ENCODE data around the gene PTBP3. TPM values are rescaled to one million over a fixed set of nuclear protein-coding genes. Genes with fewer than 3 reads are reported as not detected.
"Not testable (repeated sequence)": the region's sequence is repeated elsewhere in the genome, so short reads cannot be mapped to it uniquely, and the experiment has no call there.

The PTBP3 gene
- total RNA-seq, 1 experiment from 2014 or later: 16.3 TPM

- Histone ChIP-seq H3K27me3 (no peaks in the 10 kb centered on the region), H3K4me3 (no peak overlapping the region), H3K9me3 (no peaks in the 10 kb centered on the region), H3K36me3 (no peaks in the 10 kb centered on the region)
- no peak for DNase-seq
Measured at GRCh38 chr9:112308588-112308987, 24.8 kb downstream of the PTBP3 start.

DNA sequence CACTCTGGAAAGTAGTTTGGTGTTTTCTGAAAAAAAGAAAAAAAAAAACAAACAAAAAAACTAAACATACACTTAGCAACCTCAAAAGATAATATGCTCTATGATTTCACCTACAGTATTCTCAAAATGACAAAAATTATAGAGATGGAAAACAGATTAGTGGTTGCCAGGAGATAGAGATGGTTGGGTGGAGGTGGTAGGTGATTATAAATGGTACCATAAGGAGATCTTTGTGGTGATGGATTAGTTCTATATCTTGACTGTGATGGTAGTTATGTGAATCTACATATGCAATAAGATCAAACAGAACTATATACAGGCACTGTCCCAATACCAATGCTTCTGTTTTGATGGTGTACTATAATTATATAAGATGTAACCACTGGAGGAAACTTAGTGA lies 32.0 kb downstream of the PTBP3 start:
- Histone ChIP-seq H3K4me3 (no peak overlapping the region), H3K9me3 (no peaks in the 10 kb centered on the region), H3K27me3 (no peaks in the 10 kb centered on the region), H3K36me3 (no peaks in the 10 kb centered on the region)
- no peak for DNase-seq

- DNase-seq: no peak
- H3K9me3 ChIP-seq: no peaks in the 10 kb centered on the region
- H3K4me3 ChIP-seq: no peak overlapping the region
- no peaks in the 10 kb centered on the region for H3K36me3 ChIP-seq
- H3K27me3 ChIP-seq: no peaks in the 10 kb centered on the region
Measured at GRCh38 chr9:112299514-112299913, 33.9 kb downstream of the PTBP3 start.

- H3K36me3 ChIP-seq: peaks cover 17% of the 10 kb centered on the region
- no peak overlapping the region for H3K4me3 ChIP-seq
- no peak for DNase-seq
- no peaks in the 10 kb centered on the region for H3K27me3 ChIP-seq
- no peaks in the 10 kb centered on the region for H3K9me3 ChIP-seq
Measured at GRCh38 chr9:112296929-112297328, 36.5 kb downstream of the PTBP3 start.

DNA sequence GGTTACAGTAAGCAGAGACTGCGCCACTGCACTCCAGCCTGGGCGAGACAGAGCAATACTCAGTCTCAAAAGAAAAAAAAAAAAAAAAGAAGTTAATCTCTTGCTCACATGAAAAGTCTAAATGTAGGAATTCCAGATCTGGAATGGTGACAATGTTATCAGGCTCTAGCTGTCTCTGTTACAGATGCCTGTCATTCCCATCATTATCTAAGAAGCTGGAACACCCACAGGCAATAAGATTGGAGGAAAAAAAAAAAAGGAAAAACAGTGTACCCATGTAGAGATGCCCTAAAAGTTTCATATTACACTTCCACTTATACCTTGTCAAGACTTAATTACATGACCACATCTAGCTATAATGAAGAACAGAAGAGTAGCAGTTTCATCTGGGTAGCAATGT lies 38.2 kb downstream of the PTBP3 start:
- DNase-seq: no peak
- no peaks in the 10 kb centered on the region for H3K9me3 ChIP-seq
- H3K4me3 ChIP-seq: no peak overlapping the region
- no peaks in the 10 kb centered on the region for H3K27me3 ChIP-seq
- peaks cover 22% of the 10 kb centered on the region for H3K36me3 ChIP-seq

- Histone ChIP-seq H3K27me3 (no peaks in the 10 kb centered on the region), H3K9me3 (peaks cover 18% of the 10 kb centered on the region), H3K36me3 (peaks cover 59% of the 10 kb centered on the region), H3K4me3 (no peak overlapping the region)
- DNase-seq: no peak
Measured at GRCh38 chr9:112288029-112288428, 45.4 kb downstream of the PTBP3 start.

DNA sequence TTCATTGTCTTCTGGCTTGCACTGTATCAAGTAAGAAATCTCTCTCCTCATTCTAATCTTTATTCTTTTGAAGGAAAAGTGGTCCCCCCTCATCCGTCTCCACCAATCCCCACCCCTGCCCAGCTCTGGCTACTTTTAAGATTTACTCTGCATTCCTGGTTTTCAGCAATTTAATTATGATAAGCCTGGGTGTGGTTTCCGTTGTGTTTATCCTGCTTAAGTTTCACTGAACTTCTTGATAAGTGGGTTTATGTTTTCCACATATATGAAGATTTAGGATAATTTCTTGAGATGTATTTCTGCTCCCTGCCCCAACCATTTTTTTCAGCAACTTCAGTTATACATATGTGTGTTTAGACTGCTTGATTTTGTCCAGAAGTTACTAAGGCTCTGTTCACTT lies 46.5 kb downstream of the PTBP3 start:
- H3K9me3 ChIP-seq: peaks cover 18% of the 10 kb centered on the region
- H3K4me3 ChIP-seq: no peak overlapping the region
- peaks cover 55% of the 10 kb centered on the region for H3K36me3 ChIP-seq
- no peak for DNase-seq
- H3K27me3 ChIP-seq: no peaks in the 10 kb centered on the region

DNA sequence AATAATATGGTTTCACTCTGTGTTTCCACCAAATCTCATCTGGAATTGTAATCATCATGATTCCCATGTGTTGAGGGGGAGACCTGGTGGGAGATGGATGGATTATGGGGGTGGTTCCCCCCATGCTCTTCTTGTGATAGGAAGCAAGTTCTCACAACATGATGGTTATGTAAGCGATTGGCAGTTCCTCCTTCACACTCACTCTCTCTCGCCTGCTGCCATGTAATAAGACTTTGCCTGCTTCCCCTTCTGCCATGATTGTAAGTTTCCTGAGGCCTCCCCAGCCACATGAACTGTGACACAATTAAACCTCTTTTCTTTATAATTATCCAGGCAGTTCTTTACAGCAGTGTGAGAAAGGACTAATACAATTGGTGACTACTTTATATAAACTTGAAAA lies 48.4 kb downstream of the PTBP3 start:
- H3K27me3 ChIP-seq: no peaks in the 10 kb centered on the region
- peaks cover 18% of the 10 kb centered on the region for H3K9me3 ChIP-seq
- H3K36me3 ChIP-seq: peaks cover 51% of the 10 kb centered on the region
- no peak overlapping the region for H3K4me3 ChIP-seq
- no peak for DNase-seq

- no peak for DNase-seq
- Histone ChIP-seq H3K9me3 (peaks cover 18% of the 10 kb centered on the region), H3K27me3 (no peaks in the 10 kb centered on the region), H3K4me3 (no peak overlapping the region), H3K36me3 (peaks cover 43% of the 10 kb centered on the region)
Measured at GRCh38 chr9:112283582-112284253, 49.7 kb downstream of the PTBP3 start.

DNA sequence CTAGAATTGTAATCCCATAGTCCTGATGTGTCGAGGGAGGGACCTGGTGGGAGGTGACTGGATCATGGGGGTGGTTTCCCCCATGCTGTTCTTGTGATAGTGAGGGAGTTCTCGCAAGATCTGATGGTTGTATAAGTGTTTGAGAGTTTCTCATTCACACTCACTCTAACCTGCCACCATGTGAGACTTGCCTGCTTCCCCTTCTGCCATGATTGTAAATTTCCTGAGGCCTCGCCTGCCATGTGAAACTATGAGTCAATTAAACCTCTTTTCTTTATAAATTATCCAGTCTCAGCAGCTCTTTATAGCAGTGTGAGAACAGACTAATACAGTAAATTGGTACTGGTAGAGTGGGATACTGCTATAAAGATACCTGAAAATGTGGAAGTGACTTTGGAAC lies 50.6 kb downstream of the PTBP3 start:
- not testable (repeated sequence) for H3K27me3 ChIP-seq, DNase-seq, H3K4me3 ChIP-seq
- peaks cover 35% of the 10 kb centered on the region for H3K36me3 ChIP-seq
- peaks cover 18% of the 10 kb centered on the region for H3K9me3 ChIP-seq

GRCh38 chr9:112280904-112281303 lies 52.5 kb downstream of the PTBP3 start:
- DNase-seq: no peak
- Histone ChIP-seq H3K36me3 (peaks cover 30% of the 10 kb centered on the region), H3K27me3 (no peaks in the 10 kb centered on the region), H3K4me3 (no peak overlapping the region), H3K9me3 (peaks cover 18% of the 10 kb centered on the region)

- DNase-seq: no peak
- Histone ChIP-seq H3K9me3 (peaks cover 11% of the 10 kb centered on the region), H3K36me3 (peaks cover 16% of the 10 kb centered on the region), H3K27me3 (no peaks in the 10 kb centered on the region), H3K4me3 (no peak overlapping the region)
Measured at GRCh38 chr9:112279501-112279900, 53.9 kb downstream of the PTBP3 start.

- H3K4me3 ChIP-seq: no peak overlapping the region
- no peaks in the 10 kb centered on the region for H3K9me3 ChIP-seq
- DNase-seq: no peak
- no peaks in the 10 kb centered on the region for H3K27me3 ChIP-seq
- peaks cover 3% of the 10 kb centered on the region; the same call in 1 of the 2 replicates for H3K36me3 ChIP-seq
Measured at GRCh38 chr9:112278152-112278551, 55.3 kb downstream of the PTBP3 start.

DNA sequence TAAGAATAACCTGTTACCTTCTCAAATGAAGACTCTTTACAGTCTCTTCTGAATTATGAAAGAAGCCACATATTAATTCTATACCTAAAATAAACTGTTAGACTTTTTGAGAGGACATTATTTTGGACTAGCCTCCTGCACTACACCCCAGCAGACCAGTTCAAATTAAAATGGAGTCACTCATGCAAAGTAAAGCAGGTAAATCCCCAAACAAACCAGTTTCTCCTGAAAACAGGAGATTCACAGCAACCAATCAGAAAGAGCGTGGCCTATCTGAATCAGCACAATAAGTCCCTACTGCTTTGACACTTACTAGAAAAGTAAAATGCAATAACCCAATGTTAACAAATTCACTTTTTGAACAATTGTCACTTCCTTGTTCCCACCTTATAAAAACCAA lies 58.8 kb downstream of the PTBP3 start:
- Histone ChIP-seq H3K36me3 (no peaks in the 10 kb centered on the region), H3K9me3 (no peaks in the 10 kb centered on the region), H3K27me3 (no peaks in the 10 kb centered on the region), H3K4me3 (no peak overlapping the region)
- DNase-seq: no peak

DNA sequence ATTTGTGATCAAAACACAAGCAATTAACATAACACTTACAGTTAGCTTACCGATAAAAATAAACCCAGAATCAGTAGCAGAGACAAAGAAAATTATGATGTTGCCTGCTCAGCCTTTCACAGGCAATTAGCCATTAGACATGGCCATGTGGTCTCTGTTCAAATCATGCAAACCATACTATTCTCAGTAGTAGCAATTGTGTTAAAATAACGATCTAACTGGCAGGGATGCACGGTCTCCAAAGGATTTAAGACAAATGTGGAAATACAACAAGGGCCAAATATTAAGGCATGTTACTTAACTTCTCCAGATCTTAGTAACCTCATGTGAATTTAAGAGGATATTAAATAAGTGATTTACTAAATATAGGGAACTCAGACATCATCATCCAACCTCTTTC lies 59.5 kb downstream of the PTBP3 start:
- H3K36me3 ChIP-seq: no peaks in the 10 kb centered on the region
- no peak overlapping the region for H3K4me3 ChIP-seq
- no peaks in the 10 kb centered on the region for H3K27me3 ChIP-seq
- DNase-seq: no peak
- H3K9me3 ChIP-seq: no peaks in the 10 kb centered on the region

GRCh38 chr9:112271466-112272098 lies 61.8 kb downstream of the PTBP3 start:
- Histone ChIP-seq H3K27me3 (no peaks in the 10 kb centered on the region), H3K36me3 (no peaks in the 10 kb centered on the region; the same call in none of the 2 replicates), H3K4me3 (no peak overlapping the region), H3K9me3 (no peaks in the 10 kb centered on the region)
- no peak for DNase-seq

DNA sequence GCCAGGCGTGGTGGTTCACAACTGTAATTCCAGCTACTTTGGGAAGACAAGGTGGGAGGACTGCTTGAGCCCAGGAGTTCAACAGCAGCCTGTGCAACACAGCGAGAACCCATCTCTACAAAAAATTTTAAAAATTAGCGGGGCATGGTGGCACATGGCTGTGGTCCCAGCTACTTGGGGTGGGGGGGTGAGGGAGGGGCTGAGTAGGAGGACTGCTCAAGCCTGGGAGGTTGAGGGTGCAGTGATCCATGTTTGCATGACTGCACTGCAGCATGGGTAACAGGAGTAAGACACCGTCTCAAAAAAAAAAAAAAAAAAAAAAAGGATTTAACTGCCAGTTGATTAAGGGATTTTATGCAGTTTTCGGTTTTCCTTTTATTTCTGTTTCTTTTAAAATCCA lies 65.0 kb downstream of the PTBP3 start:
- no peaks in the 10 kb centered on the region for H3K9me3 ChIP-seq
- H3K4me3 ChIP-seq: no peak overlapping the region
- H3K27me3 ChIP-seq: no peaks in the 10 kb centered on the region
- no peaks in the 10 kb centered on the region; the same call in none of the 2 replicates for H3K36me3 ChIP-seq
- no peak for DNase-seq

DNA sequence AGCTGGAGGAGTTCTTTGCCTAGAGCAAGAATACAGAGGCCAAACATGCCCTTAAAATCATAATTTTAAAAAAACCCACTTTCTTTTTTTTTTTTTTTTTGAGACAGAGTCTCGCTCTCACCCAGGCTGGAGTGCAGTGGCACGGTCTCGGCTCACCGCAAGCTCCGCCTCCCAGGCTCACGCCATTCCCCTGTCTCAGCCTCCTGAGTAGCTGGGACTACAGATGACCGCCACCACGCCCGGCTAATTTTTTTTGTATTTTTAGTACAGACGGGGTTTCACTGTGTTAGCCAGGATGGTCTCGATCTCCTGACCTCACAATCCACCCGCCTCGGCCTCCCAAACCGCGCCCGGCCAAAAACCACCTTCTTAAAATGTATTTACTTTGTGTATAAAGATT lies 66.3 kb downstream of the PTBP3 start:
- not testable (repeated sequence) for H3K36me3 ChIP-seq, H3K27me3 ChIP-seq, DNase-seq, H3K4me3 ChIP-seq, H3K9me3 ChIP-seq
